ENCODE results near the gene FOSL2.

Gene FOSL2

DNA sequence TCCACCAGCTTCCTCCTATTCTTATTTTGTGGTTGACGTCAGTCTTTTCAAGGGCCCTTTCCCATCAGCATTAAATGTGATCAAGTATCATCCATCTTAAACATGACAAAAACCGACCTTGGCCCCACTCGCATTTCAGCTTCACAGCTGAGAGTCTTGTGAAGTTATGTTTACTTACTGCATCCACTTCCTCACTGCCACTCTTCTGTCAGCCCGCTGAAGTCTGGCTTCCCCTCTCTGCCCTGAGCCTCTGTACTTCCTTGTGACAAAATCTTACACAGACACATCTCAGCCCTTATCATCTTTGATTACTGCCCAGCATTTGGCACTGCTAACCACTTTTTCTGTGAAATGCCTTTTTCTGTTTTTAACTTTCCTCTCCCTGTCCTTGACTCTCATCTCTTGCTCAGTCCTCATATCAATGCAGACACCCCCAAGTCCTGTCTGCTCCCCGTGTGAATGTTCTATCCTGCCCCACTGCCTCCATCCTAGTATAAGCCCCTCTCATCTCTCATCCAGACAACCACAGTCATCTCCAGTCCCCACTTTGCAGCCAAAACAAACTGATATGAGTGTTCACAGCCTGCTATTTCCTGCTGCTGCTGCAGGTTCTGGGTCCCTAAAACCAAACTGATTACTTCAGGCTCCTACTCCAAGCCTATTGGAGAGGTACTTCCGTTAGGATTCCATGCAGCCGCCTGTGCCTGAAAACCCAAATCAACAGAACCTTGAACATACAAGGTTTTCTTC, 31.4 kb downstream of the FOSL2 start:
- peak; percentile 97 for TF ChIP-seq SPI1 (IDR thresholded peaks at IDR 0.05; ENCODE audit: borderline replicate concordance, low read depth)
- TF ChIP-seq POLR2AphosphoS5 (IDR thresholded peaks at IDR 0.05; ENCODE audit: low read depth) = no peak
- Histone ChIP-seq H3K27me3 (ENCODE audit: insufficient read depth, poor library complexity, severe bottlenecking) (no peaks in the 10 kb centered on the region), H3K27ac (replicated peaks) (peak overlapping the region; percentile 10; the same call in 1 of the 2 replicates), H3K4me3 (replicated peaks; ENCODE audit: insufficient read depth, low read length) (no peak overlapping the region)
- DNase-seq (ENCODE audit: low read depth in 1 of 2, low spot score in 1 of 2) = peak in 1 of 2 experiments; percentile 75

- Histone ChIP-seq H3K27ac (replicated peaks) (no peak overlapping the region), H3K4me3 (replicated peaks; ENCODE audit: insufficient read depth, low read length) (no peak overlapping the region), H3K27me3 (ENCODE audit: insufficient read depth, poor library complexity, severe bottlenecking) (no peaks in the 10 kb centered on the region)
- TF ChIP-seq SPI1 (IDR thresholded peaks at IDR 0.05; ENCODE audit: borderline replicate concordance, low read depth) (no peak), POLR2AphosphoS5 (IDR thresholded peaks at IDR 0.05; ENCODE audit: low read depth) (no peak), GABPA (IDR thresholded peaks at IDR 0.05; ENCODE audit: low read depth) (no peak)
- TF ChIP-seq, protein P1, sequence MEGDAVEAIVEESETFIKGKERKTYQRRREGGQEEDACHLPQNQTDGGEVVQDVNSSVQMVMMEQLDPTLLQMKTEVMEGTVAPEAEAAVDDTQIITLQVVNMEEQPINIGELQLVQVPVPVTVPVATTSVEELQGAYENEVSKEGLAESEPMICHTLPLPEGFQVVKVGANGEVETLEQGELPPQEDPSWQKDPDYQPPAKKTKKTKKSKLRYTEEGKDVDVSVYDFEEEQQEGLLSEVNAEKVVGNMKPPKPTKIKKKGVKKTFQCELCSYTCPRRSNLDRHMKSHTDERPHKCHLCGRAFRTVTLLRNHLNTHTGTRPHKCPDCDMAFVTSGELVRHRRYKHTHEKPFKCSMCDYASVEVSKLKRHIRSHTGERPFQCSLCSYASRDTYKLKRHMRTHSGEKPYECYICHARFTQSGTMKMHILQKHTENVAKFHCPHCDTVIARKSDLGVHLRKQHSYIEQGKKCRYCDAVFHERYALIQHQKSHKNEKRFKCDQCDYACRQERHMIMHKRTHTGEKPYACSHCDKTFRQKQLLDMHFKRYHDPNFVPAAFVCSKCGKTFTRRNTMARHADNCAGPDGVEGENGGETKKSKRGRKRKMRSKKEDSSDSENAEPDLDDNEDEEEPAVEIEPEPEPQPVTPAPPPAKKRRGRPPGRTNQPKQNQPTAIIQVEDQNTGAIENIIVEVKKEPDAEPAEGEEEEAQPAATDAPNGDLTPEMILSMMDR (IDR thresholded peaks at IDR 0.05; ENCODE audit: insufficient read depth, low read length) = no peak
- TF ChIP-seq, protein P2, sequence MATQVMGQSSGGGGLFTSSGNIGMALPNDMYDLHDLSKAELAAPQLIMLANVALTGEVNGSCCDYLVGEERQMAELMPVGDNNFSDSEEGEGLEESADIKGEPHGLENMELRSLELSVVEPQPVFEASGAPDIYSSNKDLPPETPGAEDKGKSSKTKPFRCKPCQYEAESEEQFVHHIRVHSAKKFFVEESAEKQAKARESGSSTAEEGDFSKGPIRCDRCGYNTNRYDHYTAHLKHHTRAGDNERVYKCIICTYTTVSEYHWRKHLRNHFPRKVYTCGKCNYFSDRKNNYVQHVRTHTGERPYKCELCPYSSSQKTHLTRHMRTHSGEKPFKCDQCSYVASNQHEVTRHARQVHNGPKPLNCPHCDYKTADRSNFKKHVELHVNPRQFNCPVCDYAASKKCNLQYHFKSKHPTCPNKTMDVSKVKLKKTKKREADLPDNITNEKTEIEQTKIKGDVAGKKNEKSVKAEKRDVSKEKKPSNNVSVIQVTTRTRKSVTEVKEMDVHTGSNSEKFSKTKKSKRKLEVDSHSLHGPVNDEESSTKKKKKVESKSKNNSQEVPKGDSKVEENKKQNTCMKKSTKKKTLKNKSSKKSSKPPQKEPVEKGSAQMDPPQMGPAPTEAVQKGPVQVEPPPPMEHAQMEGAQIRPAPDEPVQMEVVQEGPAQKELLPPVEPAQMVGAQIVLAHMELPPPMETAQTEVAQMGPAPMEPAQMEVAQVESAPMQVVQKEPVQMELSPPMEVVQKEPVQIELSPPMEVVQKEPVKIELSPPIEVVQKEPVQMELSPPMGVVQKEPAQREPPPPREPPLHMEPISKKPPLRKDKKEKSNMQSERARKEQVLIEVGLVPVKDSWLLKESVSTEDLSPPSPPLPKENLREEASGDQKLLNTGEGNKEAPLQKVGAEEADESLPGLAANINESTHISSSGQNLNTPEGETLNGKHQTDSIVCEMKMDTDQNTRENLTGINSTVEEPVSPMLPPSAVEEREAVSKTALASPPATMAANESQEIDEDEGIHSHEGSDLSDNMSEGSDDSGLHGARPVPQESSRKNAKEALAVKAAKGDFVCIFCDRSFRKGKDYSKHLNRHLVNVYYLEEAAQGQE (IDR thresholded peaks at IDR 0.05; ENCODE audit: insufficient replicate concordance, low read depth) = no peak
- no peak for DNase-seq (ENCODE audit: low read depth in 1 of 2, low spot score in 1 of 2)
Measured at GRCh38 chr2:28424799-28425463, 32.3 kb downstream of the FOSL2 start.

DNA sequence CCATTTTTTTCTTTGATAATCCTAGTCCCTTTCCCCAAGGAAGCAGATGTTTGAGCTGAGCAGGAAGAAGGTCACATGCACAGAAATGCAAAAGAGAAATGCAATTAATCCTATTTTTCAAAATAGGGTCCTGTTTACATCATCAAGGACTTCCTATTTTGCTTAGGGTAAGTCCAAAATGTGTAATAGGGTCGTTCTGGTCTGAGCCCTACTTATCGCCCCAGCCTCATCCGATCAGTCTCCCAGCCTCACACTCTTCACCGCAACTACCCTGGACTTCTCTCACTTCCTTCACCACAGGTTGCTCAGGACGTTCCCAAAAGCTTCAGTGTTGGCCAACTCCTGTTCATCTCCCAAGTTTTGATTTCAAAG, 32.8 kb downstream of the FOSL2 start:
- H3K27me3 ChIP-seq (ENCODE audit: insufficient read depth, poor library complexity, severe bottlenecking) = no peaks in the 10 kb centered on the region
- H3K4me3 ChIP-seq (replicated peaks; ENCODE audit: insufficient read depth, low read length) = no peak overlapping the region
- TF ChIP-seq POLR2AphosphoS5 (IDR thresholded peaks at IDR 0.05; ENCODE audit: low read depth) (no peak), GABPA (IDR thresholded peaks at IDR 0.05; ENCODE audit: low read depth) (no peak), SPI1 (IDR thresholded peaks at IDR 0.05; ENCODE audit: borderline replicate concordance, low read depth) (no peak)
- TF ChIP-seq, protein P1 (IDR thresholded peaks at IDR 0.05; ENCODE audit: insufficient read depth, low read length) = no peak
- TF ChIP-seq, protein P2 (IDR thresholded peaks at IDR 0.05; ENCODE audit: insufficient replicate concordance, low read depth) = no peak
- DNase-seq (ENCODE audit: low read depth in 1 of 2, low spot score in 1 of 2) = no peak
- H3K27ac ChIP-seq (replicated peaks) = no peak overlapping the region

GRCh38 chr2:28427741-28428415, 35.2 kb downstream of the FOSL2 start:
- Histone ChIP-seq H3K27ac (replicated peaks) (no peak overlapping the region), H3K4me3 (replicated peaks; ENCODE audit: insufficient read depth, low read length) (no peak overlapping the region), H3K27me3 (ENCODE audit: insufficient read depth, poor library complexity, severe bottlenecking) (no peaks in the 10 kb centered on the region)
- DNase-seq (ENCODE audit: low read depth in 1 of 2, low spot score in 1 of 2) = no peak
- TF ChIP-seq, protein P2 (IDR thresholded peaks at IDR 0.05; ENCODE audit: insufficient replicate concordance, low read depth) = no peak
- TF ChIP-seq GABPA (IDR thresholded peaks at IDR 0.05; ENCODE audit: low read depth) (no peak), SPI1 (IDR thresholded peaks at IDR 0.05; ENCODE audit: borderline replicate concordance, low read depth) (no peak), POLR2AphosphoS5 (IDR thresholded peaks at IDR 0.05; ENCODE audit: low read depth) (no peak)
- TF ChIP-seq, protein P1 (IDR thresholded peaks at IDR 0.05; ENCODE audit: insufficient read depth, low read length) = no peak

Data from HL-60 (cell line).